Inferior parietal cortex (tissue), 1 donor: Measurements from ENCODE around the gene CSNK1A1.
"Not testable (repeated sequence)": the region's sequence is repeated elsewhere in the genome, so short reads cannot be mapped to it uniquely, and the experiment has no call there.

Source experiments
- DNase-seq: peaks from one replicate; pipeline ENCODE4 v3.0.0-alpha.2; 2016; ENCODE audit errors: extremely low spot score

CSNK1A1 gene

GRCh38 chr5:149572576-149573231 lies 21.5 kb upstream of the CSNK1A1 start:
- no peak for DNase-seq

- no peak for DNase-seq
Measured at GRCh38 chr5:149572170-149572569, 20.9 kb upstream of the CSNK1A1 start.

GRCh38 chr5:149567226-149567625 lies 16.0 kb upstream of the CSNK1A1 start:
- no peak for DNase-seq

- peak; percentile 89 for DNase-seq
Measured at GRCh38 chr5:149564542-149565140, 13.4 kb upstream of the CSNK1A1 start.

GRCh38 chr5:149563466-149563865 lies 12.2 kb upstream of the CSNK1A1 start:
- DNase-seq, result no peak

- no peak for DNase-seq
Measured at GRCh38 chr5:149561848-149562247, 10.6 kb upstream of the CSNK1A1 start.

GRCh38 chr5:149559706-149560105 lies 8.5 kb upstream of the CSNK1A1 start:
- no peak for DNase-seq

GRCh38 chr5:149552553-149553160 lies 1.4 kb upstream of the CSNK1A1 start:
- DNase-seq, result no peak

- DNase-seq, result no peak
Measured at GRCh38 chr5:149552038-149552494, 827 bp upstream of the CSNK1A1 start.

GRCh38 chr5:149550594-149551226 lies 529 bp downstream of the CSNK1A1 start:
- DNase-seq, result no peak

- peak; percentile 48 for DNase-seq
Measured at GRCh38 chr5:149550268-149550583, 1.0 kb downstream of the CSNK1A1 start.

GRCh38 chr5:149549461-149550267 lies 1.6 kb downstream of the CSNK1A1 start:
- DNase-seq, result peak; percentile 66

GRCh38 chr5:149546974-149547373 lies 4.3 kb downstream of the CSNK1A1 start:
- no peak for DNase-seq

GRCh38 chr5:149545327-149545726 lies 5.9 kb downstream of the CSNK1A1 start:
- DNase-seq, result no peak

GRCh38 chr5:149544028-149544420 lies 7.2 kb downstream of the CSNK1A1 start:
- no peak for DNase-seq

- no peak for DNase-seq
Measured at GRCh38 chr5:149543361-149544027, 7.7 kb downstream of the CSNK1A1 start.

GRCh38 chr5:149541893-149542292 lies 9.3 kb downstream of the CSNK1A1 start:
- no peak for DNase-seq

GRCh38 chr5:149540089-149540488 lies 11.2 kb downstream of the CSNK1A1 start:
- DNase-seq, result no peak

GRCh38 chr5:149537374-149537975 lies 13.8 kb downstream of the CSNK1A1 start:
- no peak for DNase-seq

- not testable (repeated sequence) for DNase-seq
Measured at GRCh38 chr5:149535787-149536186, 15.5 kb downstream of the CSNK1A1 start.

GRCh38 chr5:149532413-149532812 lies 18.8 kb downstream of the CSNK1A1 start:
- no peak for DNase-seq
